ENCODE data around the gene EWSR1.

The EWSR1 gene

DNA sequence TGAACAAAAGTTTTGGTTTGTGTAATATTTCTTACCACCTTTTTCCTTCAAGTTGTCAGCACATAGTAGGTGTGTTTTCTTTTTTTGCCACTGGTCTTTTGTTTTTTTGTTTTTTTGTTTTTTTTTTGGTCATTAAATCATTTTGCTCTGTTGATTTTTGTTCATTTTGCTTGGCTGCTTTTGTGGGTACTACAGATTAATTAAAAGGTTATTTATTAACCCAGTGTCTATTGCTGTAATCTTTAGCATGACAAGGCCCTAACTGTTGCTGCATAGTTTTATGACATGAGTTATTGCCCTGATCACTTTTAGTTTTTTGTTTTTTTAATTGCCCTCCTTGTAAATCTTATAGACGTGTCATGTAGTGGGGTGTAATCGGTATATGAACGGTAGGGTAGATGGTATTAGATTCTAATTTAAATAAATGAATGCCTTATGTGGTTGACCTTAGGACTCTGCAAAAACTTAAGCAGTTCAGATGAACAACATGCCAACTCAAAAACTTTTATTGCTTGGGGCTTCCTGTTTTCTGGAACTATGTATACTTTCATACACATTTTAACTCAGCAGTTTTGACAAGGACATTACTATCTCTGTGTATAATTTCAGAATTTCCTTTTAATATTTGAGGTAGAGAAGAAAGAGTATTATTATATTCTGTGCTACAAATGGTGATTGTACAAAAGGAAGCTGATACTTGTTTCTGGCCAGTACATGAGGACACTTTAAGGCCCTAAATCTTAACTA lies 7.9 kb downstream of the EWSR1 start:
- Histone ChIP-seq H3K36me3 (ENCODE audit: insufficient read depth, low read length) (peaks cover 84% of the 10 kb centered on the region), H3K27me3 (ENCODE audit: control insufficient read depth, insufficient read depth, low read length) (no peaks in the 10 kb centered on the region)

GRCh38 chr22:29277927-29278326 lies 9.9 kb downstream of the EWSR1 start:
- H3K4me3 ChIP-seq (ENCODE audit: low read length): no peak overlapping the region
- no peak overlapping the region for H3K4me2 ChIP-seq (ENCODE audit: low read length)
- H3K4me1 ChIP-seq (ENCODE audit: control insufficient read depth, insufficient read depth, low read length): no peaks in the 10 kb centered on the region
- peaks cover 86% of the 10 kb centered on the region for H3K36me3 ChIP-seq (ENCODE audit: insufficient read depth, low read length)
- no peak overlapping the region for H3K9ac ChIP-seq (ENCODE audit: low read depth, low read length)
- H3K27me3 ChIP-seq (ENCODE audit: control insufficient read depth, insufficient read depth, low read length): no peaks in the 10 kb centered on the region
- no peaks in the 10 kb centered on the region for H3K9me3 ChIP-seq (replicated peaks; ENCODE audit: low read length)

More for the DNA sequence above, 7.9 kb downstream of the EWSR1 start:
- Histone ChIP-seq H3K9me3 (replicated peaks; ENCODE audit: low read length) (no peaks in the 10 kb centered on the region), H3K4me3 (ENCODE audit: low read length) (no peak overlapping the region), H3K4me2 (ENCODE audit: low read length) (no peak overlapping the region), H3K4me1 (ENCODE audit: control insufficient read depth, insufficient read depth, low read length) (peaks cover 12% of the 10 kb centered on the region), H3K9ac (ENCODE audit: low read depth, low read length) (no peak overlapping the region)

DNA sequence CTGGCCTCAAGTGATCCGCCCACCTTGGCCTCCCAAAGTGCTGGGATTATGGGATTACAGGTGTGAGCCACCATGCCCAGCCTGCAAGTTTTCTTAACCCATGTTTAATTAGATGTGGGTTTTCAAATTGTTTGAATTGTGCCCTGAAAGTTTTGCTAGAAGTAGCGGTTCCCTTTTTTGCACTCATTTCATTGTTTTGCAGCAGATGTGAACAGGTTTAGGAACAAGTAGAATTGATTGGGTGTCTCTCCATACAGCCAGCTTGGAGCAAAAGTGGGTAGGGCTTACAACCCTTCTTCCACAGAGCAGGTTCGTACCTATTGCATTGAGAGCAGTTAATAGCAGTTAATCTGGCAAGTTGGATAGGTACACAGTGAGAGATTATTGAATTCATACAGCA lies 16.1 kb downstream of the EWSR1 start:
- H3K4me1 ChIP-seq (ENCODE audit: control insufficient read depth, insufficient read depth, low read length): no peaks in the 10 kb centered on the region
- H3K4me3 ChIP-seq (ENCODE audit: low read length): no peak overlapping the region
- no peak overlapping the region for H3K4me2 ChIP-seq (ENCODE audit: low read length)
- H3K27me3 ChIP-seq (ENCODE audit: control insufficient read depth, insufficient read depth, low read length): no peaks in the 10 kb centered on the region
- peaks cover 79% of the 10 kb centered on the region for H3K36me3 ChIP-seq (ENCODE audit: insufficient read depth, low read length)
- H3K9ac ChIP-seq (ENCODE audit: low read depth, low read length): no peak overlapping the region
- no peaks in the 10 kb centered on the region for H3K9me3 ChIP-seq (replicated peaks; ENCODE audit: low read length)

- Histone ChIP-seq H3K27me3 (ENCODE audit: control insufficient read depth, insufficient read depth, low read length) (no peaks in the 10 kb centered on the region), H3K9me3 (replicated peaks; ENCODE audit: low read length) (no peaks in the 10 kb centered on the region), H3K36me3 (ENCODE audit: insufficient read depth, low read length) (peaks cover 93% of the 10 kb centered on the region), H3K4me3 (ENCODE audit: low read length) (no peak overlapping the region), H3K9ac (ENCODE audit: low read depth, low read length) (no peak overlapping the region), H3K4me2 (ENCODE audit: low read length) (no peak overlapping the region), H3K4me1 (ENCODE audit: control insufficient read depth, insufficient read depth, low read length) (no peaks in the 10 kb centered on the region)
Measured at GRCh38 chr22:29288837-29289236, 20.8 kb downstream of the EWSR1 start.

DNA sequence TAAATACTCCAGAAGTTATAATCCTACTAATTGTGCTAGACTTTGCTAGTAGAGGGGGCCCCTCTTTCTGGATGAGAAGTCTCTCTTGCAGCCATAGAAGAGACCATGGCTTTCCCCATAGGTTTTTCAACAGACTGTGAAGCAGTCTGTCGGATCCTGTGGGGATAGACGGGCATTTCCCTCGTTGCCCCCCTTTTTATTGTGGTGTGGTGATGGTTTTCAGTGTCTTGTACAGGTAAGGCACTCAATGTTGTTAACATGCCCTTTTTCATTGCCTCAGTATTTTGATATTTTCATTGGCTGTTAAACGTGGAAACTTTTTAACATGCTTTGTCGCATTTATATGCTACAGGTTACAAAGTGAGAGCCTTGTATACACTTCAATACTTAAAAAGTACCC lies 22.0 kb downstream of the EWSR1 start:
- H3K4me3 ChIP-seq (ENCODE audit: low read length): no peak overlapping the region
- no peaks in the 10 kb centered on the region for H3K4me1 ChIP-seq (ENCODE audit: control insufficient read depth, insufficient read depth, low read length)
- no peak overlapping the region for H3K9ac ChIP-seq (ENCODE audit: low read depth, low read length)
- H3K36me3 ChIP-seq (ENCODE audit: insufficient read depth, low read length): peaks cover 96% of the 10 kb centered on the region
- no peaks in the 10 kb centered on the region for H3K27me3 ChIP-seq (ENCODE audit: control insufficient read depth, insufficient read depth, low read length)
- H3K4me2 ChIP-seq (ENCODE audit: low read length): no peak overlapping the region
- H3K9me3 ChIP-seq (replicated peaks; ENCODE audit: low read length): no peaks in the 10 kb centered on the region

- Histone ChIP-seq H3K9ac (ENCODE audit: low read depth, low read length) (no peak overlapping the region), H3K4me3 (ENCODE audit: low read length) (no peak overlapping the region), H3K36me3 (ENCODE audit: insufficient read depth, low read length) (peaks cover 98% of the 10 kb centered on the region), H3K27me3 (ENCODE audit: control insufficient read depth, insufficient read depth, low read length) (no peaks in the 10 kb centered on the region), H3K9me3 (replicated peaks; ENCODE audit: low read length) (no peaks in the 10 kb centered on the region), H3K4me1 (ENCODE audit: control insufficient read depth, insufficient read depth, low read length) (no peaks in the 10 kb centered on the region), H3K4me2 (ENCODE audit: low read length) (no peak overlapping the region)
Measured at GRCh38 chr22:29291215-29291614, 23.1 kb downstream of the EWSR1 start.

- Histone ChIP-seq H3K36me3 (ENCODE audit: insufficient read depth, low read length) (peaks cover 99% of the 10 kb centered on the region), H3K4me1 (ENCODE audit: control insufficient read depth, insufficient read depth, low read length) (no peaks in the 10 kb centered on the region), H3K9ac (ENCODE audit: low read depth, low read length) (no peak overlapping the region), H3K27me3 (ENCODE audit: control insufficient read depth, insufficient read depth, low read length) (no peaks in the 10 kb centered on the region), H3K4me2 (ENCODE audit: low read length) (no peak overlapping the region), H3K4me3 (ENCODE audit: low read length) (no peak overlapping the region), H3K9me3 (replicated peaks; ENCODE audit: low read length) (no peaks in the 10 kb centered on the region)
Measured at GRCh38 chr22:29292379-29292778, 24.3 kb downstream of the EWSR1 start.

GRCh38 chr22:29298641-29299040 lies 30.6 kb downstream of the EWSR1 start:
- Histone ChIP-seq H3K4me2 (ENCODE audit: low read length) (no peak overlapping the region), H3K9me3 (replicated peaks; ENCODE audit: low read length) (no peaks in the 10 kb centered on the region), H3K27me3 (ENCODE audit: control insufficient read depth, insufficient read depth, low read length) (no peaks in the 10 kb centered on the region), H3K36me3 (ENCODE audit: insufficient read depth, low read length) (peaks cover 74% of the 10 kb centered on the region), H3K4me1 (ENCODE audit: control insufficient read depth, insufficient read depth, low read length) (no peaks in the 10 kb centered on the region), H3K9ac (ENCODE audit: low read depth, low read length) (no peak overlapping the region), H3K4me3 (ENCODE audit: low read length) (no peak overlapping the region)

GRCh38 chr22:29299136-29299900 lies 31.2 kb downstream of the EWSR1 start:
- H3K4me1 ChIP-seq (ENCODE audit: control insufficient read depth, insufficient read depth, low read length): no peaks in the 10 kb centered on the region
- H3K4me2 ChIP-seq (ENCODE audit: low read length): no peak overlapping the region
- H3K9ac ChIP-seq (ENCODE audit: low read depth, low read length): no peak overlapping the region
- H3K4me3 ChIP-seq (ENCODE audit: low read length): no peak overlapping the region
- no peaks in the 10 kb centered on the region for H3K9me3 ChIP-seq (replicated peaks; ENCODE audit: low read length)
- no peaks in the 10 kb centered on the region for H3K27me3 ChIP-seq (ENCODE audit: control insufficient read depth, insufficient read depth, low read length)
- peaks cover 68% of the 10 kb centered on the region for H3K36me3 ChIP-seq (ENCODE audit: insufficient read depth, low read length)

DNA sequence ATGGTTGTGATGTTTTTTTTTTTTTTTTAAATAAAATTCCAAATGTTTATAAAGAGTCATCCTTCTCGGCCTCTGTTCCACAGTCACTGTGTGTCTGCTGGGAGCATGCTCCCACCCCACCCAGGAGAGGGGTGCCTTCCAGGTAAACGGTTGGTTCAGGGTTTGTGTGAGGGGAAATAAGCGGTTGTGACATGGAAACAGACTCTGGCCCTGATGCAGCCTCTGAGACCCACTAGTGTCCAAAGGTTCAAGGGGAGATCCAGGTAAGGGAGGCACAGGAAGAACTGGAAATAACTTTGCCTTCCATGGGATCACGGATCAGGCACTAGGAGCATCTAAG lies 32.4 kb downstream of the EWSR1 start:
- Histone ChIP-seq H3K36me3 (ENCODE audit: insufficient read depth, low read length) (peaks cover 57% of the 10 kb centered on the region), H3K4me1 (ENCODE audit: control insufficient read depth, insufficient read depth, low read length) (no peaks in the 10 kb centered on the region), H3K9ac (ENCODE audit: low read depth, low read length) (no peak overlapping the region), H3K27me3 (ENCODE audit: control insufficient read depth, insufficient read depth, low read length) (no peaks in the 10 kb centered on the region), H3K9me3 (replicated peaks; ENCODE audit: low read length) (no peaks in the 10 kb centered on the region), H3K4me3 (ENCODE audit: low read length) (no peak overlapping the region), H3K4me2 (ENCODE audit: low read length) (no peak overlapping the region)

DNA sequence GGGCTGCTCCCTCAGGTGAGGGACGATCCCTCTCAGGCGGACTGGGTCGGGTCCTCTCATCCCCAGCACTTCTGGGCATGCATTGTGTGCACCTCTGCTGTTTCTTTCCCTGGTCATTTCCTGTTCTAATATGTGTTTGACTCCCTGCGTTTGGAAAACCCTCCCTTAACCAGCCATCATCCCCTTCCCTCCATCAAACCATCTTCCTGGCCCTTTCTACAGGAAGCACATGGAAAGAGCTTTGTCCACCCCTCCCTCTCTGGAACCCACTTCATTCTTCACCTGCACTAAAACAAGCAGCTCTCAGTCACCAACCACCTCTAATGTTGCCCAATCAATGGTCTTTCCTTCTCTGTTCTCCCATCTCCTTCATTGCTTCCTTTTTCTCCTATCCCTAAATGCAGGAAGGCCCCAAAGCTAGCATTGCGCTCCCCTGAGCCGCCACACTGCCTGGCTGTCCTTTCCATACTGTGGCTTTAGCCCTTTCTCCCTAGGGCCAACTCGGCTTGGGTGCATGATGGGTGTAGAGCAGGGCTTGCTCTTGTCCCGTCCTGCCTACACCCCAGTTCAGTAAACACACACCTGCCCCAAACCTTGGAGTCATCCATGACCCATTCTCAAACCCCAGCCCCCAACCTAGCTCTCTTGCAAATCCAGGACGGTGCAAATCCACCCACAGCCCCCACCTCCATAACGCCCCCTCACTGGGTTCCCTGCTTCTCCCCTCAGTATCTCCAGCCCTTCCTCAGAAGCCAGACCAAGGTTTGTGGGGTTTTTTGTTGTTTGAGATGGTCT lies 32.9 kb downstream of the EWSR1 start:
- Histone ChIP-seq H3K27me3 (ENCODE audit: control insufficient read depth, insufficient read depth, low read length) (no peaks in the 10 kb centered on the region), H3K9me3 (replicated peaks; ENCODE audit: low read length) (no peaks in the 10 kb centered on the region), H3K36me3 (ENCODE audit: insufficient read depth, low read length) (peaks cover 52% of the 10 kb centered on the region), H3K4me1 (ENCODE audit: control insufficient read depth, insufficient read depth, low read length) (peaks cover 3% of the 10 kb centered on the region), H3K4me2 (ENCODE audit: low read length) (no peak overlapping the region), H3K4me3 (ENCODE audit: low read length) (no peak overlapping the region), H3K9ac (ENCODE audit: low read depth, low read length) (no peak overlapping the region)

All from skeletal muscle satellite cell (primary cell).